SK-N-SH (cell line): ENCODE measurements around the gene GTF2H4.

Experiments
- CHD2 ChIP-seq: fragments of 150-350 bp; IDR thresholded peaks from 2 replicates; pipeline ENCODE4 v1.6.1; 2018; ENCODE audit warnings: low read length; ENCODE audit not compliant: partially characterized antibody
- CTCF ChIP-seq: fragments of 200-600 bp; sonication (generic); IDR thresholded peaks from 2 replicates; pipeline ENCODE4 v1.6.1; 2017; ENCODE audit warnings: antibody characterized with exemption, mild to moderate bottlenecking, moderate library complexity
- EP300 ChIP-seq, 2 experiments: IDR thresholded peaks; 2 replicates each; pipeline versions ENCODE4 v1.4.0 to v1.6.1; 2012; ENCODE audit warnings: borderline replicate concordance in 1 of 2, low read depth in 1 of 2, low read length in 1 of 2
- EZH2phosphoT487 ChIP-seq: fragments of 200-600 bp; sonication (generic); IDR thresholded peaks from 2 replicates; pipeline ENCODE4 v1.6.1; 2017; ENCODE audit warnings: low read depth, mixed run types, mild to moderate bottlenecking, antibody characterized with exemption, moderate library complexity, borderline replicate concordance
- MAX ChIP-seq: IDR thresholded peaks from 2 replicates; pipeline ENCODE4 v1.4.0; 2012; ENCODE audit warnings: low read depth
- MEF2A ChIP-seq: IDR thresholded peaks from 2 replicates; pipeline ENCODE4 v1.4.0; 2012; ENCODE audit warnings: low read depth, borderline replicate concordance
- MXI1 ChIP-seq: IDR thresholded peaks from 2 replicates; pipeline ENCODE4 v1.6.1; 2012; ENCODE audit warnings: mild to moderate bottlenecking, low read depth, low read length, improper control_type of control experiment
- NRF1 ChIP-seq: IDR thresholded peaks from 2 replicates; pipeline ENCODE4 v1.6.1; 2012; ENCODE audit warnings: low read depth, mild to moderate bottlenecking, low read length
- RCOR1 ChIP-seq: fragments of 150-350 bp; IDR thresholded peaks from 2 replicates; pipeline ENCODE4 v1.6.1; 2017; ENCODE audit warnings: antibody characterized with exemption, low read length
- RFX5 ChIP-seq: IDR thresholded peaks from 2 replicates; pipeline ENCODE4 v1.6.1; 2012; ENCODE audit warnings: mild to moderate bottlenecking, improper control_type of control experiment, low read length
- SIN3A ChIP-seq: IDR thresholded peaks from 2 replicates; pipeline ENCODE4 v1.6.1; 2012; ENCODE audit warnings: low read depth, mild to moderate bottlenecking, low read length, moderate library complexity, borderline replicate concordance
- SMC3 ChIP-seq: IDR thresholded peaks from 2 replicates; pipeline ENCODE4 v1.6.1; 2012; ENCODE audit warnings: low read depth, low read length, improper control_type of control experiment
- TAF1 ChIP-seq: IDR thresholded peaks from 2 replicates; pipeline ENCODE4 v1.6.1; 2012; ENCODE audit warnings: low read depth, mild to moderate bottlenecking, low read length, moderate library complexity, borderline replicate concordance
- USF2 ChIP-seq: fragments of 150-350 bp; IDR thresholded peaks from 2 replicates; pipeline ENCODE4 v1.6.1; 2017; ENCODE audit warnings: antibody characterized with exemption, low read length, low read depth, borderline replicate concordance

GRCh38 chr6:30893666-30894065, 14.3 kb upstream of the GTF2H4 start:
- TF ChIP-seq SMC3 (no peak), SIN3A (no peak), CTCF (no peak), MAX (no peak), MXI1 (no peak), CHD2 (no peak), EP300 (IDR thresholded peaks at IDR 0.05; ENCODE audit: borderline replicate concordance in 1 of 2, low read depth in 1 of 2, low read length in 1 of 2) (no peak), RCOR1 (no peak), MEF2A (no peak), RFX5 (no peak), NRF1 (no peak), EZH2phosphoT487 (no peak), USF2 (no peak), TAF1 (no peak)
